T-cell (primary cell): Measurements from ENCODE around the gene COL9A1. TPM values are rescaled to one million over a fixed set of nuclear protein-coding genes. Genes with fewer than 3 reads are reported as not detected.
A peak's percentile ranks its signal among the peaks of the same experiment; 100 is the strongest.

Experiments used
- ATAC-seq, 4 experiments: fragments of 200-7000 bp in 3 of 4; fragments of 150-1000 bp in 1 of 4; cut with Tn5 transposase; replicated peaks in 1 of 4; 1 replicate in 3 of 4; 2 replicates in 1 of 4; pipeline ENCODE4 v1.10.0; 2021; ENCODE audit warnings: moderate library complexity in 3 of 4, mild to moderate bottlenecking in 2 of 4, moderate number of reproducible peaks in 1 of 4
- CTCF ChIA-PET, 2 donors: fragments of 300-600 bp; sonication (Branson Sonifier 250); formaldehyde crosslinking; loops; one replicate each; lab custom pipeline; 2022; ENCODE audit warnings: antibody characterized with exemption in 2 of 2; lab: Charles Lee
- POLR2A ChIA-PET, 2 donors: fragments of 300-600 bp; sonication (Branson Sonifier 250); formaldehyde crosslinking; loops; one replicate each; lab custom pipeline; 2022; ENCODE audit warnings: antibody characterized with exemption in 2 of 2; lab: Charles Lee
- DNase-seq, 35 experiments: peaks; one replicate each; pipeline versions ENCODE4 v3.0.0 to v3.0.0-alpha.2; 2013 to 2023
- H3K27ac ChIP-seq: one replicate; pipeline ENCODE4 v1.5.1; 2013; ENCODE audit warnings: low read length
- H3K27me3 ChIP-seq, 2 experiments: replicated peaks in 1 of 2; 1 replicate in 1 of 2; 2 replicates in 1 of 2; pipeline versions ENCODE4 v1.6.1 to v1.7.0; 2013; ENCODE audit warnings: low read length in 1 of 2, mixed read lengths in 1 of 2; ENCODE audit not compliant: control insufficient read depth in 2 of 2, insufficient read depth in 2 of 2; ENCODE audit errors: extremely low read depth in 1 of 2
- H3K36me3 ChIP-seq, 2 donors: 1 replicate in 1 of 2; 2 replicates in 1 of 2; pipeline versions ENCODE4 v1.6.1 to v1.7.0; 2013; ENCODE audit warnings: low read length in 1 of 2; ENCODE audit not compliant: control insufficient read depth in 2 of 2, insufficient read depth in 1 of 2; ENCODE audit errors: extremely low read depth in 1 of 2
- H3K4me1 ChIP-seq, 2 experiments: 1 replicate in 1 of 2; 2 replicates in 1 of 2; pipeline versions ENCODE4 v1.6.1 to v1.7.0; 2013; ENCODE audit warnings: low read length in 2 of 2, mixed read lengths in 1 of 2; ENCODE audit not compliant: insufficient read depth in 2 of 2, control insufficient read depth in 1 of 2; ENCODE audit errors: extremely low read depth in 1 of 2
- H3K4me3 ChIP-seq, 2 donors: 1 replicate in 1 of 2; 2 replicates in 1 of 2; pipeline versions ENCODE4 v1.5.1 to v1.7.0; 2013; ENCODE audit warnings: mild to moderate bottlenecking in 2 of 2, low read length in 1 of 2, moderate library complexity in 1 of 2; ENCODE audit not compliant: control insufficient read depth in 1 of 2; ENCODE audit errors: extremely low read depth in 1 of 2
- H3K9me3 ChIP-seq: 2 replicates; pipeline ENCODE4 v1.7.0; 2013
- H3K27ac Mint-ChIP-seq, 2 donors: one replicate each; pipeline ENCODE4 v1.8.0; 2020 to 2021; ENCODE audit warnings: mild to moderate bottlenecking in 2 of 2, mixed read lengths in 2 of 2
- H3K27me3 Mint-ChIP-seq, 2 donors: one replicate each; pipeline ENCODE4 v1.8.0; 2021 to 2022; ENCODE audit warnings: mixed read lengths in 2 of 2
- H3K36me3 Mint-ChIP-seq: one replicate; pipeline ENCODE4 v1.8.0; 2021; ENCODE audit warnings: mixed read lengths
- H3K4me1 Mint-ChIP-seq, 3 donors: one replicate each; pipeline ENCODE4 v1.8.0; 2020 to 2022; ENCODE audit warnings: mixed read lengths in 3 of 3, mild to moderate bottlenecking in 1 of 3
- H3K4me3 Mint-ChIP-seq, 3 donors: one replicate each; pipeline ENCODE4 v1.8.0; 2020 to 2022; ENCODE audit warnings: mild to moderate bottlenecking in 3 of 3, mixed read lengths in 3 of 3, moderate library complexity in 3 of 3
- H3K9me3 Mint-ChIP-seq, 3 donors: one replicate each; pipeline ENCODE4 v1.8.0; 2020 to 2022; ENCODE audit warnings: mixed read lengths in 3 of 3
- WGBS: methylation state at CpG from one replicate; pipeline ENCODE4 v1.1.5; 2013; ENCODE audit warnings: missing lambda C conversion rate; ENCODE audit not compliant: insufficient coverage; 5-methylcytosine and 5-hydroxymethylcytosine counted together
- total RNA-seq, 35 experiments: library from RNA in 6 of 35; stranded (reverse) in 6 of 35; fragments of 120-200 nt in 1 of 35; gene quantifications; one replicate each; pipeline versions ENCODE4 v1.2.1 to v1.2.4 and lab custom pipeline; 2013 to 2026

The COL9A1 gene
- total RNA-seq, 5 donors from 2014 or later (not counting 1 experiment from before 2014, with no cell fraction given): not detected

DNA sequence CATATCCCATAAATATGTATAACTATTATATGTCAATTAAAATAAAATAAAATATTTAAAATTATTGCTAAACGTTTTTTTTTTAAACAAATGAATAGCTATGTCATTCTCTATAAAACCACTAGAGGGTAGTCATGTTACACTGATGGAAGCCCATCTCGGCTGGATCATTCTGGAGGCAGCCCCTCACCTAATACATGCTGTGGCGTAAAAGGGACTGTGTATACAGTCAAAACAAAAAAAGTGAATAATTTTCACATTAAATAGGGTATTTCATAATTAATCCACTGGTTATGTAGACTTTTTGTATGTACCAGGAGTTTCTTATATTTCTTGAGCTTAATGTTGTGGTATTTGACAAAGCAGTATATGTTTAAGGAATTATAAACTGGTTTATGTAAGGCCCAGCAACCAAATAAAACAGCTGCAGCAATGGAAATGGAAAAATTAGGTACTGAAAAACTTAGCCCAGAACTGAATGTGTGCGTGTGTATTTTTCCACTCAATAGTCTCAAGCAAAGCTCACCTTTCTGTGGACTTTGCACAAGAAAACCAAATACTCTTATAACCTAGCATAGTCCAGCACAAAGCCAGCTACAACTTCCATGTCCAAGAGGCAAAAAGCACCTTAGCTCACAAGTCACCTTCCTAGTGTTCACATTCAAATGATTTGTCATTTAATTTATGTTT lies 81.7 kb downstream of the COL9A1 start:
- H3K36me3 Mint-ChIP-seq: no peaks in the 10 kb centered on the region
- Histone ChIP-seq H3K9me3 (no peaks in the 10 kb centered on the region), H3K4me1 (no peaks in the 10 kb centered on the region), H3K4me3 (no peak overlapping the region), H3K27me3 (peaks cover 0 to 4% of the 10 kb centered on the region in 2 experiments), H3K36me3 (no peaks in the 10 kb centered on the region), H3K27ac (no peak overlapping the region)
- no peaks in the 10 kb centered on the region for H3K9me3 Mint-ChIP-seq
- H3K27me3 Mint-ChIP-seq: peaks cover 2 to 15% of the 10 kb centered on the region in 2 donors
- H3K27ac Mint-ChIP-seq: no peak overlapping the region
- ChIA-PET POLR2A (interaction anchor here in 1 of 2 donors (0.5 kb wide), 1 partner anchor 15 kb away, joined by 10 read pairs; no protein-coding TSS in a partner anchor), CTCF (interaction anchor here (0.5 to 2.3 kb wide), 22 partner anchors 8 to 973 kb away, joined by 3 to 21 read pairs (median 4); partner anchors contain the start of gene SMAP1 (in 1 of the 2))
- no CpG with 5 or more reads among the region's 4 CpGs for WGBS
- H3K4me1 Mint-ChIP-seq: no peaks in the 10 kb centered on the region
- H3K4me3 Mint-ChIP-seq: no peak overlapping the region
- peak in 1 of 35 experiments; percentile 27 for DNase-seq
- peak in 1 of 4 experiments; percentile 35 for ATAC-seq

GRCh38 chr6:70219943-70220613 lies 82.8 kb downstream of the COL9A1 start:
- DNase-seq (no peak), ATAC-seq (no peak)
- H3K4me3 Mint-ChIP-seq: no peak overlapping the region
- Histone ChIP-seq H3K9me3 (no peaks in the 10 kb centered on the region), H3K27ac (no peak overlapping the region), H3K4me3 (no peak overlapping the region), H3K4me1 (no peaks in the 10 kb centered on the region), H3K27me3 (peaks cover 0 to 4% of the 10 kb centered on the region in 2 experiments), H3K36me3 (no peaks in the 10 kb centered on the region)
- no peaks in the 10 kb centered on the region for H3K36me3 Mint-ChIP-seq
- POLR2A ChIA-PET: no interaction called here
- CTCF ChIA-PET: interaction anchor here (0.6 to 2.3 kb wide), 5 partner anchors 9 to 1077 kb away, joined by 4 to 21 read pairs (median 5); no protein-coding TSS in a partner anchor
- 100% methylated on average over 1 of the region's 1 CpG for WGBS
- peaks cover 2 to 15% of the 10 kb centered on the region in 2 donors for H3K27me3 Mint-ChIP-seq
- H3K4me1 Mint-ChIP-seq: no peaks in the 10 kb centered on the region
- H3K9me3 Mint-ChIP-seq: no peaks in the 10 kb centered on the region
- no peak overlapping the region for H3K27ac Mint-ChIP-seq

- 62% methylated on average over 8 of the region's 8 CpGs for WGBS
- Histone ChIP-seq H3K4me1 (no peaks in the 10 kb centered on the region), H3K36me3 (no peaks in the 10 kb centered on the region), H3K4me3 (no peak overlapping the region), H3K27me3 (peaks cover 0 to 4% of the 10 kb centered on the region in 2 experiments), H3K9me3 (no peaks in the 10 kb centered on the region), H3K27ac (no peak overlapping the region)
- ChIA-PET CTCF (no interaction called here), POLR2A (no interaction called here)
- DNase-seq: no peak
- no peak for ATAC-seq
- H3K27ac Mint-ChIP-seq: no peak overlapping the region
- no peak overlapping the region for H3K4me3 Mint-ChIP-seq
- H3K4me1 Mint-ChIP-seq: no peaks in the 10 kb centered on the region
- no peaks in the 10 kb centered on the region for H3K36me3 Mint-ChIP-seq
- no peaks in the 10 kb centered on the region for H3K9me3 Mint-ChIP-seq
- H3K27me3 Mint-ChIP-seq: peaks cover 4 to 21% of the 10 kb centered on the region in 2 donors
These were observed 86.1 kb downstream of the COL9A1 start for GRCh38 chr6:70216767-70217166.

DNA sequence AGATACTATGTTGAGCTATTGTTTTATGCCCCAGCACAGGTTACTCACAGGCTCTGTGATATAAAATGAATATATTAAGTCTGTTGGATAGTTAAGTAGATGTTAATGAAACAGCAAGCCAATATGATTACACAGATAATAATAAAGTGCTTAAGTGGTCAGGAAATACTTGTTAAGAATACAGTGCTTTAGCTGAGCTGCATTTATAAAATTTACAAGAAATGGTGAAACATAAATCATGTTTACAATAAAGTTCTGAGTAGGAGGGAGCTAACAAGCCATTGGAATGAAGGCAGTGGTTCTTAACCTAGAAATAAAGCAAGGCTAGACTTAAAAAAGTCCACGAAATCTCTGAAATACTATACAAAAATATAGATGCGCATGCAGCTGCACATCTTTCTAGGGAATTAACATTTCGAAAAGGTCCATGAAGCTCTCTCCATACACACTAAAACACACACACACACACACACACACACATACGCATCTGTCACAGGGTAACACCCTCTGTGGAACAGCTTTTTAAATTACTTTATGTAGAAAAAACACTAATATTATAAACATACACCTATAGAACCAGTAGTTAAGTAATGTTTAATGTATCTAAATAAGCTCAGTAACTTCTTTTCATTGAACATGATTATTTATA lies 87.3 kb downstream of the COL9A1 start:
- 68% methylated on average over 3 of the region's 4 CpGs for WGBS
- Histone ChIP-seq H3K4me1 (no peaks in the 10 kb centered on the region), H3K27ac (no peak overlapping the region), H3K27me3 (peaks cover 0 to 4% of the 10 kb centered on the region in 2 experiments), H3K9me3 (no peaks in the 10 kb centered on the region), H3K4me3 (no peak overlapping the region), H3K36me3 (no peaks in the 10 kb centered on the region)
- Mint-ChIP-seq H3K4me3 (no peak overlapping the region), H3K27me3 (peaks cover 4 to 20% of the 10 kb centered on the region in 2 donors), H3K4me1 (no peaks in the 10 kb centered on the region), H3K36me3 (no peaks in the 10 kb centered on the region), H3K27ac (no peak overlapping the region), H3K9me3 (no peaks in the 10 kb centered on the region)
- ATAC-seq (no peak), DNase-seq (no peak)
- CTCF ChIA-PET: interaction anchor here in 1 of 2 donors (0.7 kb wide), 1 partner anchor 93 kb away, joined by 3 read pairs; no protein-coding TSS in a partner anchor
- POLR2A ChIA-PET: no interaction called here

- DNase-seq (no peak), ATAC-seq (no peak)
- CTCF ChIA-PET: no interaction called here
- no peak overlapping the region for H3K4me3 ChIP-seq
- no CpG with 5 or more reads among the region's 2 CpGs for WGBS
- no peaks in the 10 kb centered on the region for H3K36me3 Mint-ChIP-seq
- POLR2A ChIA-PET: no interaction called here
- H3K4me3 Mint-ChIP-seq: no peak overlapping the region
- no peak overlapping the region for H3K27ac Mint-ChIP-seq
- no peaks in the 10 kb centered on the region for H3K4me1 Mint-ChIP-seq
- no peaks in the 10 kb centered on the region for H3K27me3 ChIP-seq
- no peaks in the 10 kb centered on the region for H3K36me3 ChIP-seq
- H3K27me3 Mint-ChIP-seq: peaks cover 4 to 12% of the 10 kb centered on the region in 2 donors
- no peak overlapping the region for H3K27ac ChIP-seq
- H3K4me1 ChIP-seq: no peaks in the 10 kb centered on the region
- no peaks in the 10 kb centered on the region for H3K9me3 ChIP-seq
- H3K9me3 Mint-ChIP-seq: no peaks in the 10 kb centered on the region
These were observed 92.4 kb downstream of the COL9A1 start for GRCh38 chr6:70210462-70210861.

- DNase-seq: no peak
- no peak for ATAC-seq
- Mint-ChIP-seq H3K27me3 (peaks cover 4 to 12% of the 10 kb centered on the region in 2 donors), H3K27ac (no peak overlapping the region), H3K9me3 (no peaks in the 10 kb centered on the region), H3K4me3 (no peak overlapping the region), H3K36me3 (no peaks in the 10 kb centered on the region), H3K4me1 (no peaks in the 10 kb centered on the region)
- H3K36me3 ChIP-seq: no peaks in the 10 kb centered on the region
- peaks cover 0 to 2% of the 10 kb centered on the region in 2 experiments for H3K27me3 ChIP-seq
- no peaks in the 10 kb centered on the region for H3K4me1 ChIP-seq
- CTCF ChIA-PET: interaction anchor here (0.9 to 2.0 kb wide), 2 partner anchors 13 kb away, joined by 4 to 7 read pairs; no protein-coding TSS in a partner anchor
- WGBS: no CpG with 5 or more reads among the region's 1 CpG
- no peaks in the 10 kb centered on the region for H3K9me3 ChIP-seq
- POLR2A ChIA-PET: interaction anchor here in 1 of 2 donors (0.6 kb wide), 2 partner anchors 74 to 1073 kb away, joined by 3 to 6 read pairs; no protein-coding TSS in a partner anchor
- no peak overlapping the region for H3K4me3 ChIP-seq
- H3K27ac ChIP-seq: no peak overlapping the region
These were observed 94.6 kb downstream of the COL9A1 start for GRCh38 chr6:70208235-70208790.
